H1 (cell line): ENCODE results near the gene TBC1D9B. TPM values are rescaled to one million over a fixed set of nuclear protein-coding genes. Genes with fewer than 3 reads are reported as not detected.

Experiments
- CTCF ChIA-PET: fragments of 300-600 bp; sonication (Branson Sonifier 250); formaldehyde crosslinking; loops from one replicate; lab custom pipeline; 2021; ENCODE audit not compliant: partially characterized antibody; lab: Charles Lee
- POLR2A ChIA-PET: fragments of 300-600 bp; sonication (Branson Sonifier 250); formaldehyde crosslinking; loops from one replicate; lab custom pipeline; 2021; ENCODE audit warnings: inconsistent platforms; ENCODE audit not compliant: partially characterized antibody; lab: Charles Lee
- DNase-seq, 2 experiments: peaks; one replicate each; pipeline versions ENCODE4 v3.0.0 to v3.0.0-alpha.2; 2010 to 2022; ENCODE audit warnings: low spot score in 2 of 2, low read depth in 1 of 2, mixed read lengths in 1 of 2
- FAIRE-seq: peaks from 2 replicates; lab custom pipeline; 2011; peaks lifted over from hg19 to GRCh38; lab: Jason Lieb, UNC
- H2AFZ ChIP-seq: 2 replicates; pipeline ENCODE4 v1.8.1; 2012; ENCODE audit warnings: low read length, inconsistent platforms
- H2AK5ac ChIP-seq: 2 replicates; pipeline ENCODE4 v1.6.1; 2013; ENCODE audit warnings: low read depth, low read length
- H2BK120ac ChIP-seq: replicated peaks from 2 replicates; pipeline ENCODE3; 2013; ENCODE audit warnings: low read depth, low read length, inconsistent platforms
- H2BK12ac ChIP-seq: 2 replicates; pipeline ENCODE4 v1.6.1; 2013; ENCODE audit warnings: low read depth, low read length
- H2BK15ac ChIP-seq: 2 replicates; pipeline ENCODE4 v1.6.1; 2013; ENCODE audit warnings: low read length
- H2BK20ac ChIP-seq: 2 replicates; pipeline ENCODE4 v1.6.1; 2013; ENCODE audit warnings: low read length
- H2BK5ac ChIP-seq: 2 replicates; pipeline ENCODE4 v1.6.1; 2013; ENCODE audit warnings: low read depth, low read length
- H3K14ac ChIP-seq: 2 replicates; pipeline ENCODE4 v1.6.1; 2013; ENCODE audit warnings: inconsistent platforms; ENCODE audit not compliant: insufficient read length
- H3K18ac ChIP-seq: 2 replicates; pipeline ENCODE4 v1.6.1; 2013; ENCODE audit warnings: low read length; ENCODE audit errors: extremely low read depth
- H3K23ac ChIP-seq: 2 replicates; pipeline ENCODE4 v1.6.1; 2013; ENCODE audit warnings: inconsistent platforms; ENCODE audit not compliant: insufficient read length
- H3K23me2 ChIP-seq: 2 replicates; pipeline ENCODE4 v1.6.1; 2013; ENCODE audit warnings: low read depth, low read length
- H3K27ac ChIP-seq: 2 replicates; pipeline ENCODE4 v1.6.1; 2011; ENCODE audit warnings: low read depth, low read length, inconsistent platforms
- H3K27me3 ChIP-seq, 4 experiments: replicated peaks in 1 of 4; 1 replicate in 1 of 4; 2 replicates in 3 of 4; pipeline versions ENCODE4 v1.6.1 to v1.8.1; 2011 to 2013; ENCODE audit warnings: low read length in 3 of 4, mild to moderate bottlenecking in 3 of 4, inconsistent platforms in 2 of 4, mixed read lengths in 2 of 4, moderate library complexity in 1 of 4; ENCODE audit not compliant: control insufficient read depth in 3 of 4, insufficient read depth in 3 of 4; ENCODE audit errors: extremely low read depth in 1 of 4
- H3K36me3 ChIP-seq, 4 experiments: 2 replicates each; pipeline versions ENCODE4 v1.6.1 to v1.8.1; 2011 to 2013; ENCODE audit warnings: mild to moderate bottlenecking in 4 of 4, low read length in 3 of 4, moderate library complexity in 2 of 4, control low read depth in 1 of 4, inconsistent platforms in 1 of 4; ENCODE audit not compliant: insufficient read depth in 4 of 4, control insufficient read depth in 2 of 4
- H3K4ac ChIP-seq: replicated peaks from 2 replicates; pipeline ENCODE3; 2013; ENCODE audit warnings: low read length, low read depth, mixed read lengths, inconsistent platforms; ENCODE audit not compliant: insufficient read length
- H3K4me1 ChIP-seq, 4 experiments: replicated peaks in 1 of 4; 1 replicate in 1 of 4; 2 replicates in 3 of 4; pipeline versions ENCODE4 v1.6.1 to v1.8.1; 2011 to 2013; ENCODE audit warnings: low read length in 3 of 4, inconsistent platforms in 2 of 4, mixed read lengths in 1 of 4; ENCODE audit not compliant: insufficient read depth in 4 of 4, control insufficient read depth in 3 of 4
- H3K4me2 ChIP-seq, 2 experiments: 2 replicates each; pipeline versions ENCODE4 v1.6.1 to v1.8.1; 2011 to 2013; ENCODE audit warnings: low read depth in 2 of 2, low read length in 2 of 2, control low read depth in 1 of 2, inconsistent platforms in 1 of 2, mild to moderate bottlenecking in 1 of 2; ENCODE audit not compliant: insufficient read depth in 1 of 2
- H3K4me3 ChIP-seq, 4 experiments: fragments of 200-600, 300-600 bp in 1 of 4; sonication (generic), shearing (Covaris generic), sonication (Bioruptor Twin) in 1 of 4; 2 replicates each; pipeline versions ENCODE4 v1.5.1 to v1.8.1; 2011 to 2016; ENCODE audit warnings: low read length in 4 of 4, low read depth in 3 of 4, control low read depth in 2 of 4, inconsistent platforms in 2 of 4, mild to moderate bottlenecking in 2 of 4, mixed read lengths in 1 of 4, moderate library complexity in 1 of 4; ENCODE audit not compliant: insufficient read depth in 2 of 4; ENCODE audit errors: extremely low read depth in 1 of 4
- H3K56ac ChIP-seq: replicated peaks from 2 replicates; pipeline ENCODE3; 2013; ENCODE audit warnings: low read depth, mild to moderate bottlenecking, mixed read lengths, low read length, inconsistent platforms; ENCODE audit not compliant: insufficient read length
- H3K79me1 ChIP-seq: 2 replicates; pipeline ENCODE4 v1.6.1; 2013; ENCODE audit warnings: low read depth, low read length, control low read depth
- H3K79me2 ChIP-seq, 2 experiments: 2 replicates each; pipeline versions ENCODE4 v1.6.1 to v1.8.1; 2012 to 2013; ENCODE audit warnings: low read length in 2 of 2, mild to moderate bottlenecking in 2 of 2, inconsistent platforms in 1 of 2; ENCODE audit not compliant: insufficient read depth in 2 of 2, control insufficient read depth in 1 of 2
- H3K9ac ChIP-seq, 4 experiments: replicated peaks in 1 of 4; 1 replicate in 1 of 4; 2 replicates in 3 of 4; pipeline versions ENCODE4 v1.6.1 to v1.8.1; 2011 to 2013; ENCODE audit warnings: low read depth in 3 of 4, low read length in 3 of 4, control low read depth in 2 of 4, mild to moderate bottlenecking in 2 of 4, moderate library complexity in 2 of 4, inconsistent platforms in 1 of 4; ENCODE audit errors: extremely low read depth in 1 of 4
- H3K9me3 ChIP-seq, 2 experiments: 2 replicates each; pipeline versions ENCODE4 v1.6.1 to v1.8.1; 2012 to 2013; ENCODE audit warnings: mild to moderate bottlenecking in 2 of 2, moderate library complexity in 2 of 2, control low read depth in 1 of 2, inconsistent platforms in 1 of 2, low read depth in 1 of 2, low read length in 1 of 2, mixed read lengths in 1 of 2; ENCODE audit not compliant: insufficient read depth in 2 of 2
- H4K20me1 ChIP-seq, 2 experiments: replicated peaks in 1 of 2; 2 replicates each; pipeline versions ENCODE3 to v1.8.1; 2011 to 2013; ENCODE audit warnings: inconsistent platforms in 2 of 2, low read length in 2 of 2, mild to moderate bottlenecking in 1 of 2; ENCODE audit not compliant: insufficient read depth in 2 of 2, control insufficient read depth in 1 of 2
- H4K5ac ChIP-seq: 2 replicates; pipeline ENCODE4 v1.6.1; 2013; ENCODE audit warnings: low read length, low read depth, mixed read lengths, inconsistent platforms; ENCODE audit not compliant: insufficient read length
- H4K8ac ChIP-seq: 2 replicates; pipeline ENCODE4 v1.8.0; 2013; ENCODE audit warnings: mild to moderate bottlenecking, moderate library complexity, low read length, inconsistent platforms; ENCODE audit not compliant: insufficient read depth; ENCODE audit errors: extremely low read depth
- H4K91ac ChIP-seq: replicated peaks from 2 replicates; pipeline ENCODE3; 2013; ENCODE audit warnings: low read length, mixed read lengths, inconsistent platforms; ENCODE audit not compliant: insufficient read length
- HDAC2 ChIP-seq, 2 experiments: fragments of 300-600 bp in 1 of 2; sonication (generic) in 1 of 2; IDR thresholded peaks; 2 replicates each; pipeline ENCODE4 v1.6.1; 2011 to 2012; ENCODE audit warnings: low read depth in 2 of 2, low read length in 2 of 2, mild to moderate bottlenecking in 2 of 2, moderate library complexity in 2 of 2, borderline replicate concordance in 1 of 2, inconsistent platforms in 1 of 2
- RXRA ChIP-seq: IDR thresholded peaks from 2 replicates; pipeline ENCODE4 v1.6.1; 2011; ENCODE audit warnings: low read depth, mild to moderate bottlenecking, low read length, moderate library complexity; ENCODE audit not compliant: insufficient read depth
- SP4 ChIP-seq: IDR thresholded peaks from 2 replicates; pipeline ENCODE4 v1.6.1; 2012; ENCODE audit warnings: low read length, inconsistent platforms
- WGBS, 2 experiments: shearing (Covaris generic) in 1 of 2; methylation state at CpG; one replicate each; pipeline versions ENCODE4 v1.1.6 to v1.1.7; 2013 to 2015; ENCODE audit warnings: low lambda C conversion rate in 2 of 2, mixed read lengths in 2 of 2, inconsistent platforms in 1 of 2, low coverage in 1 of 2, missing lambda C conversion rate in 1 of 2; ENCODE audit not compliant: insufficient replicate concordance in 2 of 2, insufficient coverage in 1 of 2, insufficient read length in 1 of 2; ENCODE audit errors: extremely low coverage in 1 of 2, missing lambda C conversion rate in 1 of 2; 5-methylcytosine and 5-hydroxymethylcytosine counted together
- polyA plus RNA-seq, 7 experiments: library from polyadenylated mRNA; depleted of rRNA in 3 of 7; stranded (reverse) in 5 of 7; unstranded in 2 of 7; fragments of >200 nt in 5 of 7; fragments of 200-250 nt in 2 of 7; gene quantifications; 1 replicate in 5 of 7; 2 replicates in 1 of 7; 4 replicates in 1 of 7; pipeline versions ENCODE4 v1.2.1 to v1.2.3, GENCODE V29; 2011 to 2013; ENCODE audit warnings: missing spikeins in 2 of 7, mixed read lengths in 2 of 7
- total RNA-seq: library from RNA; stranded (reverse); fragmentation: NEBNext Ultra II Directional; extraction: Animal tissue kit (Norgen Biotek cat#: 25700); gene quantifications from 2 replicates; pipeline ENCODE4 v1.2.1, GENCODE V29; 2021

Gene TBC1D9B
- total and polyA plus RNA-seq, 2 of the 8 experiments (the other 6 are each of a cell fraction or from before 2014, with no cell fraction given): 33.6 to 57.1 TPM

- Histone ChIP-seq H3K9ac (no peak overlapping the region), H3K23ac (no peak overlapping the region), H3K79me2 (no peaks in the 10 kb centered on the region), H2BK12ac (no peak overlapping the region), H4K5ac (no peak overlapping the region), H3K4me2 (no peak overlapping the region), H3K4me3 (no peak overlapping the region), H2AK5ac (no peak overlapping the region), H4K20me1 (no peaks in the 10 kb centered on the region), H3K36me3 (peaks cover 11 to 40% (median 23%) of the 10 kb centered on the region in 4 experiments), H4K91ac (no peak overlapping the region), H2BK120ac (no peak overlapping the region), H2BK20ac (no peak overlapping the region), H2BK5ac (no peak overlapping the region), H2BK15ac (no peak overlapping the region), H2AFZ (no peak overlapping the region), H3K27ac (no peak overlapping the region), H3K23me2 (no peaks in the 10 kb centered on the region), H3K9me3 (peaks cover 8 to 16% of the 10 kb centered on the region in 2 experiments), H3K18ac (no peak overlapping the region), H3K79me1 (peaks cover 3% of the 10 kb centered on the region; the same call in 1 of the 2 replicates), H3K4me1 (no peaks in the 10 kb centered on the region), H3K56ac (no peak overlapping the region), H3K27me3 (no peaks in the 10 kb centered on the region), H4K8ac (no peak overlapping the region), H3K4ac (no peak overlapping the region), H3K14ac (no peak overlapping the region)
- TF ChIP-seq HDAC2 (IDR thresholded peaks at IDR 0.05; ENCODE audit: borderline replicate concordance in 1 of 2, low read depth in 2 of 2, low read length in 2 of 2) (no peak), RXRA (no peak), SP4 (no peak)
- ChIA-PET CTCF (interaction anchor here (1.0 to 2.2 kb wide), 2 partner anchors 9 to 123 kb away, joined by 3 to 7 read pairs; no protein-coding TSS in a partner anchor), POLR2A (no interaction called here)
- FAIRE-seq (no peak), DNase-seq (no peak)
- 90% methylated on average over 13 of the region's 13 CpGs; no CpG with 5 or more reads in 1 of the 2 experiments for WGBS, 2 experiments
These were observed 22.1 kb downstream of the TBC1D9B start for GRCh38 chr5:179885491-179886090.
